Measurements from ENCODE around the gene ERCC5.
A peak's percentile ranks its signal among the peaks of the same experiment; 100 is the strongest.

ERCC5 gene

DNA sequence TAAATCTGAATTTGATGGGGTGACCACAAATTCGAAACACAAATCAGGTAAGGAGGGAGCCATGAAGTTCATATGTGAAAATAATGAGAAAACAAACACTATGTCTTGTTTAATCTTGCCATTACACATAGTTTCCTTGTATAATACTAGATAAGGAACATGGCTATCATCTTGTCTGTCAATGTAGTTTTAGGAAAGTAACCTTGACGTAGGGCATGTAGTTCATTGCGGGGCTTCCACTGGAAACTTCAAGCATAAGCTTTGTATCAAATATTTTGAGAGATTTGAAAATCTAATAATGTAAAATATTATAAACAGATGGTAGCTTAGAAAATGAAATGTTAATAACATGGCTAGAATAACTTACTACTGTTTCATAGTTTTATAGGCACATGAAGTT, 38.1 kb upstream of the ERCC5 start:
- in situ Hi-C loops (cut with HindIII; ENCODE audit: low sequenced_read_pairs), result no loop called here

DNA sequence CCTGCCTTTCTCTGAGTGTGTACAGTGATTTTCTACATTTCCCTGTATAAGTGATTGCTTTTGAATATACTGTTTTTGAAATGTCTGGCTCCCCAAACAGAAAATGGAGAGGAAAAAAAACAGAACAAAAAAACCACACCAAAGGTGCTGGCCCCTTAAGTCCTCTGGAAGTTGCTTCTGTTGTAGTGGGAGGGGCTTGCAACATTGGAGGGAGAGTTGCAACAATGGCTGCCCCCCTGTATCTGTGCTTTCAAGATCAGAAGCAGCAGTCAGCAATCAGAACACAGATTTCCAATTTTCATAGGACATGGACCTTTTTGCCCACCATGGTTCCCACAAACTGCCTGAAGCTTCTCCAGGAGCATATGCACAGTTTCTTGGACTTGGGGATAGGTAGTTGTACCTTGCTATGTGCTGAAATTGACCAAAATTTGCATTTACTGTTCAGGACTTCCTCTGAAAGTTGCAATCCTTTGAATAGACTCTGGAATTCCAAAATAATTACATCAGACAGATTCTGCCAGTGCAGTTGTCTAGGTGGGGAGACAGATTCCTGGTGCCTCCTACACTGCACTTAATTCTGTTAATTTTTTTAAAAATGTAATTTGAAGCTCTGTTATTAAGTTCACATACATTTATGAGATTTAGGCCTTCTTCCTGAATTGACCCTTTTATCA, 33.1 kb upstream of the ERCC5 start:
- no peak overlapping the region for H3K4me3 ChIP-seq (ENCODE audit: low read depth, low read length)
- DNase-seq (ENCODE audit: low read depth, low spot score), result peak; percentile 32
- in situ Hi-C loops (cut with HindIII; ENCODE audit: low sequenced_read_pairs), result no loop called here
- TF ChIP-seq, protein P1, sequence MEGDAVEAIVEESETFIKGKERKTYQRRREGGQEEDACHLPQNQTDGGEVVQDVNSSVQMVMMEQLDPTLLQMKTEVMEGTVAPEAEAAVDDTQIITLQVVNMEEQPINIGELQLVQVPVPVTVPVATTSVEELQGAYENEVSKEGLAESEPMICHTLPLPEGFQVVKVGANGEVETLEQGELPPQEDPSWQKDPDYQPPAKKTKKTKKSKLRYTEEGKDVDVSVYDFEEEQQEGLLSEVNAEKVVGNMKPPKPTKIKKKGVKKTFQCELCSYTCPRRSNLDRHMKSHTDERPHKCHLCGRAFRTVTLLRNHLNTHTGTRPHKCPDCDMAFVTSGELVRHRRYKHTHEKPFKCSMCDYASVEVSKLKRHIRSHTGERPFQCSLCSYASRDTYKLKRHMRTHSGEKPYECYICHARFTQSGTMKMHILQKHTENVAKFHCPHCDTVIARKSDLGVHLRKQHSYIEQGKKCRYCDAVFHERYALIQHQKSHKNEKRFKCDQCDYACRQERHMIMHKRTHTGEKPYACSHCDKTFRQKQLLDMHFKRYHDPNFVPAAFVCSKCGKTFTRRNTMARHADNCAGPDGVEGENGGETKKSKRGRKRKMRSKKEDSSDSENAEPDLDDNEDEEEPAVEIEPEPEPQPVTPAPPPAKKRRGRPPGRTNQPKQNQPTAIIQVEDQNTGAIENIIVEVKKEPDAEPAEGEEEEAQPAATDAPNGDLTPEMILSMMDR (IDR thresholded peaks at IDR 0.05; ENCODE audit: low read depth, low read length), result no peak

More for the DNA sequence above, 38.1 kb upstream of the ERCC5 start:
- TF ChIP-seq, protein P1 (IDR thresholded peaks at IDR 0.05; ENCODE audit: low read depth, low read length), result no peak
- no peak for DNase-seq (ENCODE audit: low read depth, low spot score)
- H3K4me3 ChIP-seq (ENCODE audit: low read depth, low read length), result no peak overlapping the region

DNA sequence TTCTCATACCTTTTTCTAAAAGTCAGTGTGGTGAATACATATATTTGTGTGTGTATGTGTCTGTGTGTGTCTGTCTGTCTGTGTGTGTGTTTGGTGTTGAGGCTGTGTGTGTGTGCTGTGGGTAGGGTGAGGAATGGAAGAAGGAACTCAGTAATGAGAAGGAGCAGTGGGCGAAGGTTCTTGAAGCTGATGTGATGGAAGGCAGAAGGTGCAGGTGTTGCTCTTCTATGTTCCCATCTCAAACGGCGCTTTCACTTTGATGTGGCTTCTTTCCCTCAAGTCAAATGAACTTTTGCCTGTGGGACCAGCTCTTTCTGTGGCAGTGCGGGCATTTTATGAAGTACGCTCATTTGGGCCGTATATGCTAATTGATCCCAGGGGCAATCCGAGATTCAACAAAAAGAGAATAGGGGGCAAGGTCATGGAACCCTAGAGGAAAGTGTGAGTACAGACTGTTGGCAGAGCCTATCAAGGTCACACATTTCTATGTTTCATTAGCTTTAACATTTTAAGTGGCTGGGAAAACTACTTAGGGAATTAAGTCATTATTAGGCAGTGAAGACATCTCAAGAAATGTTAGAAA, 31.7 kb upstream of the ERCC5 start:
- DNase-seq (ENCODE audit: low read depth, low spot score), result no peak
- in situ Hi-C loops (cut with HindIII; ENCODE audit: low sequenced_read_pairs), result no loop called here
- no peak overlapping the region for H3K4me3 ChIP-seq (ENCODE audit: low read depth, low read length)
- TF ChIP-seq, protein P1 (IDR thresholded peaks at IDR 0.05; ENCODE audit: low read depth, low read length), result no peak

DNA sequence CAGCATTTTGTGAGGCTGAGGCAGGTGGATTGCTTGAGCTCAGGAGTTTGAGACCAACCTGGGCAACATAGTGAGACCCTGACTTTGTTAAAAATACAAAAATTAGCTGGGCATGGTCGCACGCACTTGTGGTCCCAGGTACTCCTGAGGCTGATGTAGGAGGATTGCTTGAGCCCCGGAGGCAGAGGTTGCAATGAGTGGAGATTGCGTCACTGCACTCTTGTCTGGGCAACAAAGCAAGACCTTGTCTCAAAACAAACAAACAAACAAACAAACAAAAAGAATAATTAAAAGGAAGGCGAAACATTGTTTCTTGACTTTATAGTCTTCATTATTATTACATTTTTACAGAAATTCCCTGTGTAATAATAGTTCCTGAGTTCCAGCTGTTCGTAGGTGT, 31.0 kb upstream of the ERCC5 start:
- TF ChIP-seq, protein P1 (IDR thresholded peaks at IDR 0.05; ENCODE audit: low read depth, low read length), result no peak
- DNase-seq (ENCODE audit: low read depth, low spot score), result no peak
- H3K4me3 ChIP-seq (ENCODE audit: low read depth, low read length), result no peak overlapping the region
- in situ Hi-C loops (cut with HindIII; ENCODE audit: low sequenced_read_pairs), result no loop called here

DNA sequence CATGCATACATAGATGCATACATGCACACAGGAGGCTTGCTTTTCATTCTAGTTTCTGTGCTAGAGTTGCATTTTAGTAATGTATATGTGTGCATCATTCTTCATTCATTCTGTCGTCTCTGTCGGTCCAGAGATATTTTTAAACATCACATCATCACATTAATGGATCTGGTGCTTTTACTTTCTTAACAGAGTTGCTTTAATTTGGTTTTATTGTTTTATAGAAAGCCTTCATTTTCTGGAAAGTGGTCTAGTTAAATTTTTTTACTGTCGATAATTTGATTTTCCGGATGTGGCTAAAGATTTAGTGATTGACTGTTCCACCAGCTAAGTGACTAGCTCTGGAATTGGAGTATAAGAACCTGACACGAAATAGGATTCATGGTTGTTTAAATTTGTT, 30.0 kb upstream of the ERCC5 start:
- in situ Hi-C loops (cut with HindIII; ENCODE audit: low sequenced_read_pairs), result no loop called here
- DNase-seq (ENCODE audit: low read depth, low spot score), result no peak
- TF ChIP-seq, protein P1 (IDR thresholded peaks at IDR 0.05; ENCODE audit: low read depth, low read length), result no peak
- no peak overlapping the region for H3K4me3 ChIP-seq (ENCODE audit: low read depth, low read length)

DNA sequence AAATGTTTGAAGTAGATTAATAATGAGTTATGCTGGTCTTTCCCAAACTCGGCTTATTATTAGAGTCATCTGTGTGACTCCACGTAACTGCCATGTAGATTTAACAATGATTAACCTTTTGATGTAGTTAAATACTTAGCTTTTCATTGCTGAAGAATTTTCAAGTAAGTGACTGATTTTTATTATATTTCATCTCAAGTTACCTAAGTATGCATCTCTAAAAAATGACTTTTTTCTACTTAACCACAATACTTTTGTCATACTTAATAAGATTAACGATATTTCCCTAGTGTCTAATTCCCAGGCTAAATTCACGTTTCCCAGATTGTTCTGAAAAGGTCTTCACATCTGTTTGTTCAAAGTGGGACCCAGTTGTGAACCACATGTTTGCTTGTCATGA, 29.1 kb upstream of the ERCC5 start:
- TF ChIP-seq, protein P1 (IDR thresholded peaks at IDR 0.05; ENCODE audit: low read depth, low read length), result no peak
- no peak for DNase-seq (ENCODE audit: low read depth, low spot score)
- in situ Hi-C loops (cut with HindIII; ENCODE audit: low sequenced_read_pairs), result no loop called here
- no peak overlapping the region for H3K4me3 ChIP-seq (ENCODE audit: low read depth, low read length)
